ENCODE data around the gene COL4A2.

DNA sequence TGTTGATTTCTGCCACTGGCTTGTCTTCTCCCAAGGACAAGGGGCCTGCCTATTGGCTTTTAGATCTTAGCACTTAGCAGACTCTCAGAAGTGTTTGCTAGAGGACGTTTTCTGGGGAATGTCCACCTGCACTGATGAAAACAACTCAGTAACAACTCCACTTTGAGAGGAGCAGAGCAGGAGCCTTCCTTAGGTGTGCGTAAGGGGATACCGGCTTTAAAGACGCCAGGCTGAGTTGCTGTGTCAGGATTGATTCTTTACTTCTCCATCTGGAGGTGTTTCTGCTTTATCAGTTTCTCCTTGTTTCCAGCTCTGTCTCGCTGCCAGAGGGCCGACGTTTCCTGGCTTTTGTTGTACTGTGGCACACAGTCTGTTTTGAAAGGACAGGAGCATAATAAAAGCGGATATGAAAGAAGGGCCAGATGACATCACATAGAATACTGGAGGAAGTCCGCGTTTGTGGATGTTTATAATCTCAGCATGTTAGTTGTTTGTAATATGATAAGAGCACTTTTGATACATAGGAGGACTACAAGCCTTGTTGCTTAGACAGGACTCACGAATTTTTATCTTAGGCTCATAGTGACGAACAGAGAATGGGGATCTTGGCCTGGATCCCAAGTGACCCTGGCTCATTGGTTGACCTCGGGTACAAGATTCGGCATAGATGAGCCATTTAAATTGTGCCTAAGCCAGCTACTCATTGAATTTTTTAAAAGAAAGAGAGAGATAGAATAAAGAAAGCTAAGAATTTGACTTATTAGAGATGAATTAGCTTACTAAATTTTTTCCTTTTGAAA is 34.6 kb downstream of the COL4A2 start:
- TF ChIP-seq, protein P1, sequence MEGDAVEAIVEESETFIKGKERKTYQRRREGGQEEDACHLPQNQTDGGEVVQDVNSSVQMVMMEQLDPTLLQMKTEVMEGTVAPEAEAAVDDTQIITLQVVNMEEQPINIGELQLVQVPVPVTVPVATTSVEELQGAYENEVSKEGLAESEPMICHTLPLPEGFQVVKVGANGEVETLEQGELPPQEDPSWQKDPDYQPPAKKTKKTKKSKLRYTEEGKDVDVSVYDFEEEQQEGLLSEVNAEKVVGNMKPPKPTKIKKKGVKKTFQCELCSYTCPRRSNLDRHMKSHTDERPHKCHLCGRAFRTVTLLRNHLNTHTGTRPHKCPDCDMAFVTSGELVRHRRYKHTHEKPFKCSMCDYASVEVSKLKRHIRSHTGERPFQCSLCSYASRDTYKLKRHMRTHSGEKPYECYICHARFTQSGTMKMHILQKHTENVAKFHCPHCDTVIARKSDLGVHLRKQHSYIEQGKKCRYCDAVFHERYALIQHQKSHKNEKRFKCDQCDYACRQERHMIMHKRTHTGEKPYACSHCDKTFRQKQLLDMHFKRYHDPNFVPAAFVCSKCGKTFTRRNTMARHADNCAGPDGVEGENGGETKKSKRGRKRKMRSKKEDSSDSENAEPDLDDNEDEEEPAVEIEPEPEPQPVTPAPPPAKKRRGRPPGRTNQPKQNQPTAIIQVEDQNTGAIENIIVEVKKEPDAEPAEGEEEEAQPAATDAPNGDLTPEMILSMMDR (IDR thresholded peaks at IDR 0.05; ENCODE audit: low read depth, low read length, missing input control): no peak
- TF ChIP-seq FOXA1 (IDR thresholded peaks at IDR 0.05) (no peak), EGR1 (IDR thresholded peaks at IDR 0.05; ENCODE audit: low read depth in 2 of 2) (no peak), TAF1 (conservative IDR thresholded peaks at IDR 0.05) (no peak), RAD21 (IDR thresholded peaks at IDR 0.05) (peak in 1 of 2 donors; percentile 12)
- TF ChIP-seq, protein P2, sequence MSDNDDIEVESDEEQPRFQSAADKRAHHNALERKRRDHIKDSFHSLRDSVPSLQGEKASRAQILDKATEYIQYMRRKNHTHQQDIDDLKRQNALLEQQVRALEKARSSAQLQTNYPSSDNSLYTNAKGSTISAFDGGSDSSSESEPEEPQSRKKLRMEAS (IDR thresholded peaks at IDR 0.05): no peak
- TF ChIP-seq, protein P3, sequence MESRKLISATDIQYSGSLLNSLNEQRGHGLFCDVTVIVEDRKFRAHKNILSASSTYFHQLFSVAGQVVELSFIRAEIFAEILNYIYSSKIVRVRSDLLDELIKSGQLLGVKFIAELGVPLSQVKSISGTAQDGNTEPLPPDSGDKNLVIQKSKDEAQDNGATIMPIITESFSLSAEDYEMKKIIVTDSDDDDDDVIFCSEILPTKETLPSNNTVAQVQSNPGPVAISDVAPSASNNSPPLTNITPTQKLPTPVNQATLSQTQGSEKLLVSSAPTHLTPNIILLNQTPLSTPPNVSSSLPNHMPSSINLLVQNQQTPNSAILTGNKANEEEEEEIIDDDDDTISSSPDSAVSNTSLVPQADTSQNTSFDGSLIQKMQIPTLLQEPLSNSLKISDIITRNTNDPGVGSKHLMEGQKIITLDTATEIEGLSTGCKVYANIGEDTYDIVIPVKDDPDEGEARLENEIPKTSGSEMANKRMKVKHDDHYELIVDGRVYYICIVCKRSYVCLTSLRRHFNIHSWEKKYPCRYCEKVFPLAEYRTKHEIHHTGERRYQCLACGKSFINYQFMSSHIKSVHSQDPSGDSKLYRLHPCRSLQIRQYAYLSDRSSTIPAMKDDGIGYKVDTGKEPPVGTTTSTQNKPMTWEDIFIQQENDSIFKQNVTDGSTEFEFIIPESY (IDR thresholded peaks at IDR 0.05): no peak

Measured in liver (tissue), 3 donors.